H1 (cell line): ENCODE measurements around the gene PRSS3.

ENCODE experiments used
- CHD1 ChIP-seq: IDR thresholded peaks from 2 replicates; pipeline ENCODE4 v1.6.1; 2012; ENCODE audit warnings: low read depth, low read length, improper control_type of control experiment
- CREB1 ChIP-seq: IDR thresholded peaks from 2 replicates; pipeline ENCODE4 v1.6.1; 2012; ENCODE audit warnings: inconsistent platforms
- EGR1 ChIP-seq: IDR thresholded peaks from 2 replicates; pipeline ENCODE4 v1.6.1; 2011; ENCODE audit warnings: low read depth, low read length, borderline replicate concordance
- EP300 ChIP-seq, 2 experiments: IDR thresholded peaks; 1 replicate in 1 of 2; 2 replicates in 1 of 2; pipeline ENCODE4 v1.6.1; 2011 to 2012; ENCODE audit warnings: low read depth in 2 of 2, low read length in 2 of 2, mild to moderate bottlenecking in 2 of 2, borderline replicate concordance in 1 of 2, inconsistent platforms in 1 of 2, moderate library complexity in 1 of 2
- FOSL1 ChIP-seq: IDR thresholded peaks from 2 replicates; pipeline ENCODE4 v1.6.1; 2011; ENCODE audit warnings: mild to moderate bottlenecking, low read depth, low read length, moderate library complexity; ENCODE audit not compliant: insufficient read depth
- GABPA ChIP-seq: IDR thresholded peaks from 2 replicates; pipeline ENCODE4 v1.6.1; 2011; ENCODE audit warnings: mild to moderate bottlenecking, low read length, moderate library complexity, borderline replicate concordance; ENCODE audit not compliant: insufficient read depth
- HDAC2 ChIP-seq, 2 experiments: fragments of 300-600 bp in 1 of 2; sonication (generic) in 1 of 2; IDR thresholded peaks; 2 replicates each; pipeline ENCODE4 v1.6.1; 2011 to 2012; ENCODE audit warnings: low read depth in 2 of 2, low read length in 2 of 2, mild to moderate bottlenecking in 2 of 2, moderate library complexity in 2 of 2, borderline replicate concordance in 1 of 2, inconsistent platforms in 1 of 2
- JUN ChIP-seq: IDR thresholded peaks from 2 replicates; pipeline ENCODE4 v1.6.1; 2011; ENCODE audit warnings: low read depth, mild to moderate bottlenecking, improper control_type of control experiment, low read length
- KDM1A ChIP-seq: fragments of 200-600, 300-600 bp; sonication (generic); IDR thresholded peaks from 2 replicates; pipeline ENCODE4 v1.7.1; 2016; ENCODE audit warnings: mild to moderate bottlenecking, low read length, borderline replicate concordance
- POLR2A ChIP-seq, 2 experiments: IDR thresholded peaks; 1 replicate in 1 of 2; 2 replicates in 1 of 2; pipeline ENCODE4 v1.6.1; 2011; ENCODE audit warnings: low read depth in 2 of 2, low read length in 2 of 2, mild to moderate bottlenecking in 2 of 2; ENCODE audit errors: control extremely low read depth in 1 of 2
- SIN3A ChIP-seq, 2 experiments: IDR thresholded peaks in 1 of 2; conservative IDR thresholded peaks in 1 of 2; 2 replicates each; pipeline ENCODE4 v1.6.1; 2011 to 2012; ENCODE audit warnings: low read length in 2 of 2, improper control_type of control experiment in 1 of 2, low read depth in 1 of 2, mild to moderate bottlenecking in 1 of 2
- SP2 ChIP-seq: IDR thresholded peaks from 2 replicates; pipeline ENCODE4 v1.6.1; 2012; ENCODE audit warnings: mild to moderate bottlenecking, low read length, inconsistent platforms
- TF ChIP-seq, protein P1 (sequence below), 3 experiments: IDR thresholded peaks; 1 replicate in 2 of 3; 2 replicates in 1 of 3; pipeline versions ENCODE4 v1.5.1 to v1.6.1; 2011; ENCODE audit warnings: low read length in 3 of 3, mild to moderate bottlenecking in 3 of 3, inconsistent platforms in 2 of 3, low read depth in 1 of 3, moderate library complexity in 1 of 3; ENCODE audit not compliant: insufficient read depth in 1 of 3; ENCODE audit errors: control extremely low read depth in 1 of 3

DNA sequence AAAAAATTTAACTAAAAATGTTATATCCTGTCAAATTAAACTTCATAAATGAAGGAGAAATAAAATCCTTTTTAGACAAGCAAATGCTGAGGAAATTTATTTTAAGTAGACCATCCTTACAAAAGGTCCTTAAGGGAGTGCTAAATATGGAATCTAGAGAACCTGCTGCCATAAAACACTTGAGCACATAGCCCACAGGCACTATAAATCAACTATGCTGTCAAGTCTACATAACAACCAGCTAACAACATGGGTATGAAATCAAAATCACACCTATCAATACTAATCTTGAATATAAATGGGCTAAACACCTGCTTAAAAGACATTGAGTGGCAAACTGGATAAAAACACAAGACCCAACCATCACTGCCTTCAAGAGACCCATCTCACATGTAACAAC is 15.1 kb upstream of the PRSS3 start:
- TF ChIP-seq, protein P1, sequence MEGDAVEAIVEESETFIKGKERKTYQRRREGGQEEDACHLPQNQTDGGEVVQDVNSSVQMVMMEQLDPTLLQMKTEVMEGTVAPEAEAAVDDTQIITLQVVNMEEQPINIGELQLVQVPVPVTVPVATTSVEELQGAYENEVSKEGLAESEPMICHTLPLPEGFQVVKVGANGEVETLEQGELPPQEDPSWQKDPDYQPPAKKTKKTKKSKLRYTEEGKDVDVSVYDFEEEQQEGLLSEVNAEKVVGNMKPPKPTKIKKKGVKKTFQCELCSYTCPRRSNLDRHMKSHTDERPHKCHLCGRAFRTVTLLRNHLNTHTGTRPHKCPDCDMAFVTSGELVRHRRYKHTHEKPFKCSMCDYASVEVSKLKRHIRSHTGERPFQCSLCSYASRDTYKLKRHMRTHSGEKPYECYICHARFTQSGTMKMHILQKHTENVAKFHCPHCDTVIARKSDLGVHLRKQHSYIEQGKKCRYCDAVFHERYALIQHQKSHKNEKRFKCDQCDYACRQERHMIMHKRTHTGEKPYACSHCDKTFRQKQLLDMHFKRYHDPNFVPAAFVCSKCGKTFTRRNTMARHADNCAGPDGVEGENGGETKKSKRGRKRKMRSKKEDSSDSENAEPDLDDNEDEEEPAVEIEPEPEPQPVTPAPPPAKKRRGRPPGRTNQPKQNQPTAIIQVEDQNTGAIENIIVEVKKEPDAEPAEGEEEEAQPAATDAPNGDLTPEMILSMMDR (IDR thresholded peaks at IDR 0.05; ENCODE audit: control extremely low read depth in 1 of 3, insufficient read depth in 1 of 3, low read depth in 1 of 3, low read length in 3 of 3), result no peak
- TF ChIP-seq GABPA, result no peak
- no peak for TF ChIP-seq FOSL1
- no peak for TF ChIP-seq EP300 (IDR thresholded peaks at IDR 0.05; ENCODE audit: borderline replicate concordance in 1 of 2, low read depth in 2 of 2, low read length in 2 of 2)
- no peak for TF ChIP-seq EGR1
- TF ChIP-seq JUN, result no peak
- TF ChIP-seq SIN3A (conservative IDR thresholded peaks at IDR 0.05 in 1 of 2, IDR thresholded peaks at IDR 0.05 in 1 of 2; ENCODE audit: low read depth in 1 of 2, low read length in 2 of 2), result no peak
- no peak for TF ChIP-seq SP2
- no peak for TF ChIP-seq POLR2A (IDR thresholded peaks at IDR 0.05; ENCODE audit: control extremely low read depth in 1 of 2, low read depth in 2 of 2, low read length in 2 of 2)
- no peak for TF ChIP-seq CHD1
- TF ChIP-seq HDAC2 (IDR thresholded peaks at IDR 0.05; ENCODE audit: borderline replicate concordance in 1 of 2, low read depth in 2 of 2, low read length in 2 of 2), result no peak
- no peak for TF ChIP-seq KDM1A
- TF ChIP-seq CREB1, result no peak
